ENCODE results near the gene C11orf16. TPM values are rescaled to one million over a fixed set of nuclear protein-coding genes. Genes with fewer than 3 reads are reported as not detected.

The C11orf16 gene
- total and polyA plus RNA-seq, 2 of the 8 experiments (the other 6 are each of a cell fraction or from before 2014, with no cell fraction given), result 0.08 TPM; not detected in 1

GRCh38 chr11:8922691-8923090, 10.1 kb downstream of the C11orf16 start (continued):
- TF ChIP-seq EP300 (IDR thresholded peaks at IDR 0.05; ENCODE audit: borderline replicate concordance in 1 of 2, low read depth in 2 of 2, low read length in 2 of 2) (no peak), SUZ12 (IDR thresholded peaks at IDR 0.05; ENCODE audit: low read length) (no peak), YY1 (IDR thresholded peaks at IDR 0.05; ENCODE audit: low read depth, low read length) (no peak), MAX (IDR thresholded peaks at IDR 0.05) (no peak)
